Trophoblast cell (in vitro differentiated cells and primary cell): ENCODE measurements around the gene CIAO1.

Experiments used
- DNase-seq, 2 donors: peaks; one replicate each; pipeline ENCODE4 v3.0.0-alpha.2; 2016
- H2AFZ ChIP-seq: 2 replicates; pipeline ENCODE4 v1.6.1; 2013; ENCODE audit warnings: low read length, moderate library complexity, mild to moderate bottlenecking; ENCODE audit not compliant: insufficient read depth, poor library complexity
- H2AK5ac ChIP-seq: 2 replicates; pipeline ENCODE4 v1.6.1; 2013; ENCODE audit warnings: mild to moderate bottlenecking, low read length
- H2BK120ac ChIP-seq: 2 replicates; pipeline ENCODE4 v1.6.1; 2013; ENCODE audit warnings: low read length, mild to moderate bottlenecking, moderate library complexity; ENCODE audit not compliant: insufficient read depth, poor library complexity
- H2BK12ac ChIP-seq: 2 replicates; pipeline ENCODE4 v1.6.1; 2013; ENCODE audit warnings: mild to moderate bottlenecking, low read length, moderate library complexity
- H2BK5ac ChIP-seq: 2 replicates; pipeline ENCODE4 v1.6.1; 2013; ENCODE audit warnings: low read length, low read depth, moderate library complexity, mild to moderate bottlenecking; ENCODE audit not compliant: poor library complexity
- H3K14ac ChIP-seq: 2 replicates; pipeline ENCODE4 v1.6.1; 2013; ENCODE audit warnings: mild to moderate bottlenecking, low read length
- H3K18ac ChIP-seq: 2 replicates; pipeline ENCODE4 v1.6.1; 2013; ENCODE audit warnings: mild to moderate bottlenecking, low read length
- H3K23ac ChIP-seq: 2 replicates; pipeline ENCODE4 v1.6.1; 2013; ENCODE audit warnings: low read length
- H3K27ac ChIP-seq: 2 replicates; pipeline ENCODE4 v1.5.1; 2013; ENCODE audit warnings: low read depth, mild to moderate bottlenecking, inconsistent platforms, low read length, moderate library complexity
- H3K27me3 ChIP-seq: 2 replicates; pipeline ENCODE4 v1.6.1; 2013; ENCODE audit warnings: inconsistent platforms, mild to moderate bottlenecking, low read length, moderate library complexity; ENCODE audit not compliant: insufficient read depth
- H3K36me3 ChIP-seq, 2 experiments: 1 replicate in 1 of 2; 2 replicates in 1 of 2; pipeline ENCODE4 v1.6.1; 2013; ENCODE audit warnings: low read length in 2 of 2, mild to moderate bottlenecking in 2 of 2, moderate library complexity in 1 of 2; ENCODE audit not compliant: insufficient read depth in 2 of 2, control insufficient read depth in 1 of 2
- H3K4ac ChIP-seq: 2 replicates; pipeline ENCODE4 v1.6.1; 2013; ENCODE audit warnings: low read depth, mild to moderate bottlenecking, low read length, moderate library complexity
- H3K4me1 ChIP-seq, 2 experiments: 1 replicate in 1 of 2; 2 replicates in 1 of 2; pipeline ENCODE4 v1.6.1; 2013; ENCODE audit warnings: low read length in 2 of 2, mild to moderate bottlenecking in 2 of 2, moderate library complexity in 1 of 2; ENCODE audit not compliant: insufficient read depth in 2 of 2, control insufficient read depth in 1 of 2
- H3K4me2 ChIP-seq: 2 replicates; pipeline ENCODE4 v1.6.1; 2013; ENCODE audit warnings: inconsistent platforms, mild to moderate bottlenecking, low read length, moderate library complexity
- H3K4me3 ChIP-seq: 2 replicates; pipeline ENCODE4 v1.5.1; 2013; ENCODE audit warnings: mild to moderate bottlenecking, low read depth, low read length, inconsistent platforms
- H3K79me1 ChIP-seq: one replicate; pipeline ENCODE4 v1.6.1; 2013; ENCODE audit warnings: low read length
- H3K79me2 ChIP-seq: 2 replicates; pipeline ENCODE4 v1.6.1; 2013; ENCODE audit warnings: low read length, mild to moderate bottlenecking; ENCODE audit not compliant: control insufficient read depth, insufficient read depth, poor library complexity
- H3K9ac ChIP-seq: 2 replicates; pipeline ENCODE4 v1.6.1; 2013; ENCODE audit warnings: mild to moderate bottlenecking, low read length
- H3K9me3 ChIP-seq: 2 replicates; pipeline ENCODE4 v1.6.1; 2013; ENCODE audit warnings: low read depth, mild to moderate bottlenecking, control low read depth, inconsistent platforms, low read length; ENCODE audit not compliant: insufficient read depth
- H4K12ac ChIP-seq: 2 replicates; pipeline ENCODE4 v1.6.1; 2013; ENCODE audit warnings: low read depth, mild to moderate bottlenecking, low read length, moderate library complexity
- H4K8ac ChIP-seq: 2 replicates; pipeline ENCODE4 v1.6.1; 2013; ENCODE audit warnings: low read depth, mild to moderate bottlenecking, low read length, moderate library complexity
- H4K91ac ChIP-seq: one replicate; pipeline ENCODE4 v1.6.1; 2013; ENCODE audit warnings: low read depth, mild to moderate bottlenecking, low read length, moderate library complexity
- WGBS: extraction: QIAGEN DNeasy Blood & Tissue Kit; methylation state at CpG from one replicate; pipeline ENCODE4 v1.1.7; 2013; ENCODE audit warnings: missing lambda C conversion rate; ENCODE audit not compliant: insufficient read length, insufficient coverage; ENCODE audit errors: extremely low coverage; 5-methylcytosine and 5-hydroxymethylcytosine counted together

CIAO1 gene

DNA sequence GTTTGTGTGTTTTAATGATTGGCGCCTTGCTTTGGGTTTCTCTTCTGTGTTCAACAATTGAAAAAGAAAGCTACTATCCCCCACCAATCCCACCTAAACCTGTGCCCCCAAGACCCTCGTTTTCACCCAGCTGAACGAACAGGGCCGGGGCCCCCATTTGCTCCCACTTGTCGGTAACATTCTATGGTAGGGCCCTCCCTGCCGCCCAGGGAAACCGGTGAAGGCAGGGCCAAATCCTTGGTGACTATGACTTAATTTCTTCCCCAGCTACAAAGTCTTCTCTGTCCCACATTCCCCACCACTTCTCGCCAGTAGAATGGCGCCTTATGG lies 39.9 kb downstream of the CIAO1 start:
- Histone ChIP-seq H3K79me2 (peaks cover 10% of the 10 kb centered on the region), H3K27me3 (no peaks in the 10 kb centered on the region), H2BK12ac (no peak overlapping the region), H3K18ac (no peak overlapping the region), H3K79me1 (peaks cover 9% of the 10 kb centered on the region), H2BK5ac (no peak overlapping the region), H4K8ac (peak overlapping the region; percentile 94), H3K4me3 (peak overlapping the region; percentile 95), H2BK120ac (no peak overlapping the region), H3K36me3 (peaks cover 18 to 22% of the 10 kb centered on the region in 2 experiments), H3K9me3 (no peaks in the 10 kb centered on the region), H3K23ac (no peak overlapping the region), H2AK5ac (peak overlapping the region; percentile 44), H3K4ac (no peak overlapping the region), H4K91ac (peak overlapping the region; percentile 84), H3K9ac (peak overlapping the region; percentile 76), H3K14ac (peak overlapping the region; percentile 68), H3K4me1 (peaks cover 7 to 10% of the 10 kb centered on the region in 2 experiments), H2AFZ (no peak overlapping the region), H3K4me2 (peak overlapping the region; percentile 60), H4K12ac (peak overlapping the region; percentile 86), H3K27ac (no peak overlapping the region)
- no CpG with 5 or more reads among the region's 9 CpGs for WGBS
- no peak for DNase-seq

DNA sequence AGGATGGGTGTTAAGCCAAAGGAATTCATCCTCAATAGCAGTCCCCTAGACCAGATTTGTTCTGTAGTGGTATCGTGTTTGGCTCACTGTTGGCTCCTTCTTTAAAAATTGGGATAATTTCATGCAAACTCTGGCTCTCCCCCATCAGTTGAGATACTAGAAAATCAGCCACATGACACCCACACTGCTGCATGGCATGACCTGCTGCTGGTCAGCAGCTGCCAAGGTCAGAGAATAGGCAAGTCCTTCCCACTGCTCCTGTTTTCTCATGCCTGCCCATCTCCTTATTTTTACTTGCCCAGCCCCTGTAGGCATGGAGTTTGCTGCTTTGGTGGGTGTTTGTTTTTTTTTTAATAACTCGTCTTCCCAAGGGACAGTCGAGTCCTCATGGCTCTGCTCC lies 40.3 kb downstream of the CIAO1 start:
- peaks cover 7 to 10% of the 10 kb centered on the region in 2 experiments for H3K4me1 ChIP-seq
- peaks cover 9% of the 10 kb centered on the region for H3K79me1 ChIP-seq
- no CpG with 5 or more reads among the region's 3 CpGs for WGBS
- H3K4ac ChIP-seq = no peak overlapping the region
- peak overlapping the region; percentile 94 for H4K8ac ChIP-seq
- peaks cover 10% of the 10 kb centered on the region for H3K79me2 ChIP-seq
- no peak overlapping the region for H2BK5ac ChIP-seq
- no peak overlapping the region for H2BK12ac ChIP-seq
- H3K4me2 ChIP-seq = peak overlapping the region; percentile 60
- no peak overlapping the region for H2AK5ac ChIP-seq
- H3K9me3 ChIP-seq = no peaks in the 10 kb centered on the region
- DNase-seq = no peak
- no peak overlapping the region for H3K9ac ChIP-seq
- peak overlapping the region; percentile 86 for H4K12ac ChIP-seq
- H3K4me3 ChIP-seq = no peak overlapping the region
- peaks cover 16 to 19% of the 10 kb centered on the region in 2 experiments for H3K36me3 ChIP-seq
- H3K14ac ChIP-seq = no peak overlapping the region
- no peak overlapping the region for H3K27ac ChIP-seq
- H2BK120ac ChIP-seq = no peak overlapping the region
- H2AFZ ChIP-seq = no peak overlapping the region
- no peaks in the 10 kb centered on the region for H3K27me3 ChIP-seq
- H3K23ac ChIP-seq = no peak overlapping the region
- H3K18ac ChIP-seq = no peak overlapping the region
- H4K91ac ChIP-seq = no peak overlapping the region

DNA sequence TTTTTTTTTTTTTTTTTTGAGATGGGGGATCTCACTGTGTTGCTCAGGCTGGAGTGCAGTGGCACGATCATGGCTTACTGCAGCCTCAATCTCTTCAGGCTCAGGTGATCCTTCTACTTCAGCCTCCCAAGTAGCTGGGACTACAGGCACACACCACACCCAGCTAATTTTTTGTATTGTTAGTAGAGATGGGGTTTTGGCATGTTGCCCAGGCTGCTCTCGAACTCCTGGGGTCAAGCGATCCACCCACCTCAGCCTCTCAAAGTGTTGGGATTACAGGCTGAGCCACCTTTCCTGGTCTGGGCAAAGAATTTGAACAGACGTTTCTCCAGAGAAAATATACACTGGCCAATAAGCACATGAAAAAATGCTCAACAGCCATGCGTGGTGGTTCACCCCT lies 42.2 kb downstream of the CIAO1 start:
- Histone ChIP-seq H3K36me3 (peaks cover under 1 to 4% of the 10 kb centered on the region in 2 experiments), H3K79me2 (peaks cover 10% of the 10 kb centered on the region), H3K9ac (no peak overlapping the region), H2BK5ac (no peak overlapping the region), H3K23ac (no peak overlapping the region), H3K4me3 (no peak overlapping the region), H3K4me2 (no peak overlapping the region), H4K8ac (no peak overlapping the region), H3K4me1 (peaks cover 7 to 10% of the 10 kb centered on the region in 2 experiments), H3K18ac (no peak overlapping the region), H3K14ac (no peak overlapping the region), H4K91ac (no peak overlapping the region), H4K12ac (no peak overlapping the region), H2BK12ac (no peak overlapping the region), H2AK5ac (no peak overlapping the region), H3K9me3 (no peaks in the 10 kb centered on the region), H3K79me1 (peaks cover 9% of the 10 kb centered on the region), H3K27ac (no peak overlapping the region), H3K4ac (no peak overlapping the region), H2BK120ac (no peak overlapping the region), H2AFZ (no peak overlapping the region), H3K27me3 (no peaks in the 10 kb centered on the region)
- no peak for DNase-seq
- no CpG with 5 or more reads among the region's 5 CpGs for WGBS

DNA sequence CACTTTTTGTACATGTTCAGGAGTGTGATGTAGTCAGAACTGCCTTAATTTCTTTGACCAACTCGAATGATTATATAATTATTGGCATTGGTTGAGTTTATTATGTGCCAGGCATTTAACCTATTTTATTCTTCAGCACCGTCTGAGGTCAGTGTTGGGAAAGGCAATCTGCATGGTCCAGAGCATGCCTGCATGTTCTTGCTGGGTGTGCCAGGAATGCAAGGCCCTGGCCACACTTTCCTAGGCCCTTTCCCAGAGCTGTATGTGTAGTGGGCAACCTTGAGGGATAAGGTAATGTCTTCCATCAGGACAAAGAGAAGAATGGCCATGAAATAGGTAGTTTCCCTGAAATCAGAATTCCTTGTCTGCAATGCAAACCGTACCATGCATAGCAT lies 49.0 kb downstream of the CIAO1 start:
- no peak overlapping the region for H3K4me3 ChIP-seq
- H2BK12ac ChIP-seq = no peak overlapping the region
- H2AFZ ChIP-seq = no peak overlapping the region
- H4K8ac ChIP-seq = no peak overlapping the region
- no peak overlapping the region for H3K4me2 ChIP-seq
- H3K9ac ChIP-seq = no peak overlapping the region
- H4K91ac ChIP-seq = no peak overlapping the region
- H3K14ac ChIP-seq = no peak overlapping the region
- no peak for DNase-seq
- no peak overlapping the region for H3K18ac ChIP-seq
- no peaks in the 10 kb centered on the region for H3K79me1 ChIP-seq
- H4K12ac ChIP-seq = no peak overlapping the region
- H3K9me3 ChIP-seq = peaks cover 2% of the 10 kb centered on the region
- no peak overlapping the region for H3K4ac ChIP-seq
- H3K27ac ChIP-seq = no peak overlapping the region
- peaks cover 0 to 3% of the 10 kb centered on the region in 2 experiments for H3K4me1 ChIP-seq
- no peak overlapping the region for H2BK120ac ChIP-seq
- no peaks in the 10 kb centered on the region for H3K79me2 ChIP-seq
- WGBS = no CpG with 5 or more reads among the region's 3 CpGs
- no peak overlapping the region for H3K23ac ChIP-seq
- peaks cover 6% of the 10 kb centered on the region for H3K27me3 ChIP-seq
- no peak overlapping the region for H2BK5ac ChIP-seq
- H2AK5ac ChIP-seq = no peak overlapping the region
- no peaks in the 10 kb centered on the region for H3K36me3 ChIP-seq
